ENCODE measurements around the gene SHLD1.
"Not testable (repeated sequence)": the region's sequence is repeated elsewhere in the genome, so short reads cannot be mapped to it uniquely, and the experiment has no call there.

The SHLD1 gene

GRCh38 chr20:5749952-5750779 is at the start of gene SHLD1:
TSS of gene SHLD1 (plus strand) at chr20:5750401. CDS start at chr20:5772866, 22,465 bp downstream.
- peak; percentile 78 for DNase-seq

- not testable (repeated sequence) for DNase-seq
These were observed 47.9 kb upstream of the SHLD1 start for GRCh38 chr20:5702339-5702738.

GRCh38 chr20:5703681-5704101 is 46.5 kb upstream of the SHLD1 start:
- DNase-seq, result no peak

- DNase-seq, result no peak
These were observed 44.4 kb upstream of the SHLD1 start for GRCh38 chr20:5705827-5706226.

GRCh38 chr20:5706797-5707196 is 43.4 kb upstream of the SHLD1 start:
- DNase-seq, result no peak

- no peak for DNase-seq
These were observed 39.6 kb upstream of the SHLD1 start for GRCh38 chr20:5710551-5710950.

- peak; percentile 74 for DNase-seq
These were observed 35.8 kb upstream of the SHLD1 start for GRCh38 chr20:5714261-5715041.

GRCh38 chr20:5715071-5715841 is 34.9 kb upstream of the SHLD1 start:
- peak; percentile 33 for DNase-seq

- DNase-seq, result no peak
These were observed 33.2 kb upstream of the SHLD1 start for GRCh38 chr20:5716953-5717352.

- DNase-seq, result no peak
These were observed 31.2 kb upstream of the SHLD1 start for GRCh38 chr20:5718896-5719595.

GRCh38 chr20:5719861-5720403 is 30.3 kb upstream of the SHLD1 start:
- DNase-seq, result no peak

- no peak for DNase-seq
These were observed 29.5 kb upstream of the SHLD1 start for GRCh38 chr20:5720696-5721095.

- DNase-seq, result not testable (repeated sequence)
These were observed 28.8 kb upstream of the SHLD1 start for GRCh38 chr20:5721356-5721755.

- no peak for DNase-seq
These were observed 27.3 kb upstream of the SHLD1 start for GRCh38 chr20:5722927-5723326.

GRCh38 chr20:5725183-5725463 is 25.1 kb upstream of the SHLD1 start:
- DNase-seq, result not testable (repeated sequence)

GRCh38 chr20:5727018-5727515 is 23.1 kb upstream of the SHLD1 start:
- no peak for DNase-seq

GRCh38 chr20:5729348-5729747 is 20.9 kb upstream of the SHLD1 start:
- no peak for DNase-seq

- DNase-seq, result no peak
These were observed 20.1 kb upstream of the SHLD1 start for GRCh38 chr20:5730131-5730530.

- DNase-seq, result no peak
These were observed 18.3 kb upstream of the SHLD1 start for GRCh38 chr20:5731753-5732366.

- no peak for DNase-seq
These were observed 15.6 kb upstream of the SHLD1 start for GRCh38 chr20:5734602-5735001.

GRCh38 chr20:5735845-5736510 is 14.2 kb upstream of the SHLD1 start:
- no peak for DNase-seq

All from activated T-cell treated with anti-CD3 and anti-CD28 coated beads, Interleukin-2, amount 50 U/mL, for 1 hour (primary cell).